GM12874 (cell line): ENCODE results near the gene ADCK1.

Experiments used
- TF ChIP-seq, protein P1 (sequence below): IDR thresholded peaks from 2 replicates; pipeline ENCODE4 v1.5.1; 2011; ENCODE audit warnings: low read depth, mild to moderate bottlenecking, control low read depth, low read length, moderate library complexity; ENCODE audit not compliant: insufficient read depth

ADCK1 gene

DNA sequence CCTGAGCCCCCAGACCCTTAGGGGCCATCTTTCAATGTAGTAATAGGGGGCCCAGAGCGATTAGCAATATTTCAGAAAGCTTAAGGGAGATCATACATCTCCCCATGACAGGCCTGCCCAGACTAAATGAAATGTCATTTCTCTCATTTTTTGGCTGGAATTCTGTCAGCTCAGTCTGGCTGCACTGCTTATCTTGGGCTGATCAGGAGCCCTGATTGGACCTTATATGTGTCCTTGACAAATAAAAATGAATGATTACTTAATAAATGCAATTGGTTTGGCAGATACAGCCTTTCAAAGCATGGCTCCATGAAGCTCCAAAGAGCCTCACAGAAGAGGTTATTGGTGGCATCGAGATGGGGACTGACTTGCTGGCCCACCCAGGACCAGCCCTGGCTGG is 121.9 kb downstream of the ADCK1 start:
- TF ChIP-seq, protein P1, sequence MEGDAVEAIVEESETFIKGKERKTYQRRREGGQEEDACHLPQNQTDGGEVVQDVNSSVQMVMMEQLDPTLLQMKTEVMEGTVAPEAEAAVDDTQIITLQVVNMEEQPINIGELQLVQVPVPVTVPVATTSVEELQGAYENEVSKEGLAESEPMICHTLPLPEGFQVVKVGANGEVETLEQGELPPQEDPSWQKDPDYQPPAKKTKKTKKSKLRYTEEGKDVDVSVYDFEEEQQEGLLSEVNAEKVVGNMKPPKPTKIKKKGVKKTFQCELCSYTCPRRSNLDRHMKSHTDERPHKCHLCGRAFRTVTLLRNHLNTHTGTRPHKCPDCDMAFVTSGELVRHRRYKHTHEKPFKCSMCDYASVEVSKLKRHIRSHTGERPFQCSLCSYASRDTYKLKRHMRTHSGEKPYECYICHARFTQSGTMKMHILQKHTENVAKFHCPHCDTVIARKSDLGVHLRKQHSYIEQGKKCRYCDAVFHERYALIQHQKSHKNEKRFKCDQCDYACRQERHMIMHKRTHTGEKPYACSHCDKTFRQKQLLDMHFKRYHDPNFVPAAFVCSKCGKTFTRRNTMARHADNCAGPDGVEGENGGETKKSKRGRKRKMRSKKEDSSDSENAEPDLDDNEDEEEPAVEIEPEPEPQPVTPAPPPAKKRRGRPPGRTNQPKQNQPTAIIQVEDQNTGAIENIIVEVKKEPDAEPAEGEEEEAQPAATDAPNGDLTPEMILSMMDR = no peak

DNA sequence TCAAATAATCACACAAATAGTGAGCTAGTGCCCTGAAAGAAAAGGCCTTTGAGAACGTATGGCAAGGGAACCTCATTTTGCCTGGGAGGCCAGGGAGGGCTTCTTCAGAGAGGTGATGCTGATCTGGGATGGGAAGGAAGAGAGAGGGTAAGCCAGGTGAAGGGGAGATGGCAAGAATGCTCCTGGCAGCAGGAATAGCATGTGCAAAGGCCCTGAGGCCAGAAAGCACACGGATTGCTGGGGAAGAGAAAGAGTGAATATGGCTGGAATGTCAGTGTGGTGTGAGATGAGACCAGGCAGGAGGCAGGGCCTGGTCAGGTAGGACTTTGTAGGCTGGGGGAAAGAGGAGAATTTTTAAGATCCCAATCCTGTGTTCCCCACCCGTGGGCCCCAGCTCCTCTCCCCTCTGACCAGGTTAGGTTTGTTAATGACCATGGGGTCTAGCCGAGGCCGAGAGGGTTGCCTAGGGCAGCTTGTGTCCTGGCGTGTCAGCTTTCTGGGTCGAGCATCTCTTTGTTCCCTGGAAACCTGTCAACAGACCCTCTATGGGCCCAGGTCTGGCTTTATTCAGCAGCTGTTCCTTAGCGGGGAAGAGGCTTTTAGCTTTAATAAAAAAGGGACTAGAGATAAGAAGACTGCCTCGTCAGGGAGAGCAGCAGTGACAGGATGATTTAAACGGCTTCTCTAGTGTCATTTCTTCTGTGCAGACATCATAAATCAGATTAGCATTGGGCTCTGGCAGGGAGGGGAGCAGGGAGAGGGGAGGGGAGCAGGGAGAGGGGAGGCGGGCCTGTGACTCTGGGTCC is 123.4 kb downstream of the ADCK1 start:
- TF ChIP-seq, protein P1 = no peak

DNA sequence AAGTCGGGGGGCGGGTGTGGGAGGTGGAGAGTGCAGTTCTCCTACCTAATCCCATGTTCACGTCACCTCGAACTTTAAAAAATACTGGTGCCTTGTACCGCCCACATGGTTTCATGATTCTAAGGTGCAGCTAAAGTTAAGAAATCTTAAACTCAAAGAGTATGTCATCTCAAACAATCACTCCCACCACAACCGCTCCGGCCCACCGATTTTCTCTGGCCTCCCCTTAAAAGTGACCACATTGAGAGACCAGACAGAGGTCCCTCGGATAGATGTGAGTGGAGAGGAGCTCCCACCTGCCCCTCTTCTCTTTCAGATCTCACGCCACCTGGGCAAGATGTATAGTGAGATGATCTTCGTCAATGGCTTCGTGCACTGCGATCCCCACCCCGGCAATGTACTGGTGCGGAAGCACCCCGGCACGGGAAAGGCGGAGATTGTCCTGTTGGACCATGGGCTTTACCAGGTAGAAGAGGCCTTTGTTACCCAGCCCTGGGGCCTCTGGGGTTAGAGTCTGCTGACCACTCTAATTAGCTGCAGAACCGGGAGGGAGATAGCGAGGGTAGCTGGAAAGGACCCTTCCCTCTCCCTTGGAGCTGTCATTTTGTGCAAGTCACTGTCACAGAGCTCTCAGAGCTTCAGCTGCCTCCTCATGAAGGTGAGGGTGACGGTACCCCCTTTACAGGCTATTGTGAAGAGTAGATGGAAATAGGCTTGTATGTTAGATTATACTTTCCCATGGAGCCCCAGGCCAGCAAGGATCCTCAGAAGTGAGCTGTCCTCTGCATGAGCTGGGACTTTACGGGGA is 124.4 kb downstream of the ADCK1 start:
- TF ChIP-seq, protein P1 = no peak

DNA sequence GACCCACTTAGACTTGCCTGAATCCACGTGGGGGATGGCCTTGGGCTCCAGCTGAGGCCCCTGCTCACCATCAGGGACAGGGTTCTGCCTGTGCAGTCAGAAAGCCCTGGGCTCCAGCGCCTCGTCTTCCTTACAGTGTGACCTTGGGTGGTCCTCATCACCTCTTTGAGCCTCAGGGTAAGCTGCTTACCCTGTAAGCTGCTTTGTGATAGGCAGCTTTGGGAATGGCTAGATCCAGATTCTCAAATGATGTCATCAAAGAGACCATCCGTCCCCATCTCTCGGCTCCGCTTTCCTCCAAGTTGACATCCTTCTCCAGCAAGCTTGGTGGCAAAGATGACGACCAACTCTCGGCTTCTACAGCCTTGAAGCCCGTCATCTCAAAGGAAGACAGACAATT is 127.0 kb downstream of the ADCK1 start:
- TF ChIP-seq, protein P1 = no peak

DNA sequence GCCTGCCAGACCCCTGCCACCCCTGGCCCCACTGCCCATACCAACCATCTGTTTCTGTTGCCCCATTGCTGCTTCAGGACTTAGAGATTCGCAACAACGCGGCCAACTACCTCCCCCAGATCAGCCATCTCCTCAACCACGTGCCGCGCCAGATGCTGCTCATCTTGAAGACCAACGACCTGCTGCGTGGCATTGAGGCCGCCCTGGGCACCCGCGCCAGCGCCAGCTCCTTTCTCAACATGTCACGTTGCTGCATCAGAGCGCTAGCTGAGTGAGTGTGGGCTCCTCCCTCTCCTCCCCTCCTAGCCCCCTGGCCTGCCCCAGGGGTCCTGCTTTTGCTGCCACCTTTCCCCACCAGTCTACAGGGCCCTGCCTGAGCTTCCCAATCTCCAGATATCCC is 131.5 kb downstream of the ADCK1 start:
- TF ChIP-seq, protein P1 = no peak

DNA sequence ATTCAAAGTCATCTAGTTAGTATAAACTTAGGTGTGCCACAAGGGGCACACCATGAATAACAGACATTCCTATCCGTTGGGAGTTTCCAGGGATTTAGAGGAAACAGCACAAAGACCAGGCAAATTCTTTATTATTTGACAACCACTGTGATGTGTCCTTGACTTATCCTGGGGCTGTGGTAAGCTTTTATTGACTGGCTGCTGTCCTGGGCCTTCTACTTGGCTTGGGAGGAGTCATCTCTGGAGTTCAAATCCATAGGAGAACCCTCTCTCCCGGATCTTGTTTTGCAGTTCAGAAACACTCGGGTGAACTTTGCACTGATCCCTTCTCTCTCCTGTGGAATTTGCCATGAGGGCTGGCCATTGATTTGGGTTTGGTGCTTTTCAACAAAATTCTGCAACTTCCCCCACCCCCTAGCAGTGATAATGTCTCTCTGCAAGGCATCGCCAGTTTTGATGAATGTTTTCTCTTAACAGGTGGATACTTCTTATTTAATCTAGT is 136.3 kb downstream of the ADCK1 start:
- TF ChIP-seq, protein P1 = no peak

DNA sequence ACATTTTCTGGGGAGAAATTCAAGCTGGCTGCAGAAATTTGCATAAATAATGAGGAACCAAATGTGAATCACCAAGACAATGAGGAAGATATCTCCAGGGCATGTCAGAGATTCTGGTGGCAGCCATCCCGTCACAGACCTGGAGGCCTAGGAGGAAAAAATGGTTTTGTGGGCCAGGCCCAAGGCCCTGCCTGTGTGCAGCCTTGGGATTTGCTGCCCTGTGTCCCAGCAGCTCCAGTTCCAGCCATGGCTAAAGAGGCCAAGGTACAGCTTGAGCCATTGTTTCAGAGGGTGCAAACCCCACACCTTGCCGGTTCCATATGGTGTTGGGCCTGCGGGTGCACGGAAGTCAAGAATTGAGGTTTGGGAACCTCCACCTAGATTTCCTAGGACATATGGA is 147.5 kb downstream of the ADCK1 start:
- TF ChIP-seq, protein P1 = no peak
